ENCODE measurements around the gene TBCK. TPM values are rescaled to one million over a fixed set of nuclear protein-coding genes. Genes with fewer than 3 reads are reported as not detected.

Gene TBCK
- total and polyA plus RNA-seq, 4 donors: 4.9 to 25.5 (median 15.8) TPM

GRCh38 chr4:106010761-106011160 is 305.2 kb downstream of the TBCK start:
- DNase-seq (ENCODE audit: low spot score): no peak
- TF ChIP-seq FOXA1 (IDR thresholded peaks at IDR 0.05): no peak
- no peak for TF ChIP-seq ATF3 (IDR thresholded peaks at IDR 0.05)
- TF ChIP-seq NR2F2 (IDR thresholded peaks at IDR 0.05): no peak
- TF ChIP-seq, protein P1, sequence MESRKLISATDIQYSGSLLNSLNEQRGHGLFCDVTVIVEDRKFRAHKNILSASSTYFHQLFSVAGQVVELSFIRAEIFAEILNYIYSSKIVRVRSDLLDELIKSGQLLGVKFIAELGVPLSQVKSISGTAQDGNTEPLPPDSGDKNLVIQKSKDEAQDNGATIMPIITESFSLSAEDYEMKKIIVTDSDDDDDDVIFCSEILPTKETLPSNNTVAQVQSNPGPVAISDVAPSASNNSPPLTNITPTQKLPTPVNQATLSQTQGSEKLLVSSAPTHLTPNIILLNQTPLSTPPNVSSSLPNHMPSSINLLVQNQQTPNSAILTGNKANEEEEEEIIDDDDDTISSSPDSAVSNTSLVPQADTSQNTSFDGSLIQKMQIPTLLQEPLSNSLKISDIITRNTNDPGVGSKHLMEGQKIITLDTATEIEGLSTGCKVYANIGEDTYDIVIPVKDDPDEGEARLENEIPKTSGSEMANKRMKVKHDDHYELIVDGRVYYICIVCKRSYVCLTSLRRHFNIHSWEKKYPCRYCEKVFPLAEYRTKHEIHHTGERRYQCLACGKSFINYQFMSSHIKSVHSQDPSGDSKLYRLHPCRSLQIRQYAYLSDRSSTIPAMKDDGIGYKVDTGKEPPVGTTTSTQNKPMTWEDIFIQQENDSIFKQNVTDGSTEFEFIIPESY (IDR thresholded peaks at IDR 0.05): no peak
- TF ChIP-seq MAX (IDR thresholded peaks at IDR 0.05): no peak
- TF ChIP-seq HNF4G (IDR thresholded peaks at IDR 0.05): no peak
- TF ChIP-seq EGR1 (IDR thresholded peaks at IDR 0.05; ENCODE audit: low read depth in 2 of 2): no peak
- no peak for TF ChIP-seq RAD21 (IDR thresholded peaks at IDR 0.05)
- no peak for TF ChIP-seq FOXA2 (IDR thresholded peaks at IDR 0.05)
- Histone ChIP-seq H3K4me3 (ENCODE audit: low read depth in 1 of 3, low read length in 3 of 3) (no peak overlapping the region), H3K9ac (ENCODE audit: low read depth in 1 of 2, low read length in 2 of 2) (no peak overlapping the region), H3K27ac (ENCODE audit: low read depth in 1 of 2, low read length in 2 of 2) (no peak overlapping the region), H3K4me1 (ENCODE audit: control insufficient read depth in 4 of 4, insufficient read depth in 4 of 4, low read length in 3 of 4) (no peaks in the 10 kb centered on the region), H3K36me3 (ENCODE audit: control insufficient read depth in 4 of 4, insufficient read depth in 3 of 4, low read depth in 1 of 4, low read length in 3 of 4) (no peaks in the 10 kb centered on the region), H3K27me3 (ENCODE audit: control insufficient read depth in 4 of 4, insufficient read depth in 4 of 4, low read length in 3 of 4) (no peaks in the 10 kb centered on the region), H3K9me3 (ENCODE audit: control insufficient read depth in 4 of 4, low read length in 3 of 4) (peaks cover 2 to 8% (median 5%) of the 10 kb centered on the region in 4 donors)
- WGBS: 86% methylated on average over 2 of the region's 2 CpGs

DNA sequence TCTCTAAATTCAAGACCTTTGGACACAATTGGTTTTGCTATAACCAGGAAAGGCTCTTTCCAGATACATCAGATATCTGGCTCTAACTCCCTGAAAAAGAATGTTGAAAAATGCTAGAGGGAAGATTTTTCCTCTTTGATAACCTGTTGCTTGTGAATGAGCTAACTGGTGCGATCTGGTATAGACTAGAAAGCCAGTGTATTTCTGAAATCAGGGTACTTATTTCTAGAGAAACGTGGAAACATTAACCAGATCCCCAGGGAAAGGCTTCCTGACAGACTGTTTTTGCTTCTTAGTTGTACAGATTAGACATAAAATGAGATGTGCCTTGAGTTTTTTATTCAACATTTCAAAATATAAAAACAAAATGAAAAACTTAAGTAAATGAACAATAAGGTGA is 313.0 kb downstream of the TBCK start:
- H3K9ac ChIP-seq (ENCODE audit: low read depth in 1 of 2, low read length in 2 of 2): no peak overlapping the region
- H3K4me1 ChIP-seq (ENCODE audit: control insufficient read depth in 4 of 4, insufficient read depth in 4 of 4, low read length in 3 of 4): no peaks in the 10 kb centered on the region
- no peak overlapping the region for H3K27ac ChIP-seq (ENCODE audit: low read depth in 1 of 2, low read length in 2 of 2)
- H3K27me3 ChIP-seq (ENCODE audit: control insufficient read depth in 4 of 4, insufficient read depth in 4 of 4, low read length in 3 of 4): no peaks in the 10 kb centered on the region
- H3K36me3 ChIP-seq (ENCODE audit: control insufficient read depth in 4 of 4, insufficient read depth in 3 of 4, low read depth in 1 of 4, low read length in 3 of 4): no peaks in the 10 kb centered on the region
- TF ChIP-seq, protein P1 (IDR thresholded peaks at IDR 0.05): no peak
- TF ChIP-seq ATF3 (IDR thresholded peaks at IDR 0.05) (no peak), YY1 (IDR thresholded peaks at IDR 0.05) (no peak), EGR1 (IDR thresholded peaks at IDR 0.05; ENCODE audit: low read depth in 2 of 2) (no peak), FOXA1 (IDR thresholded peaks at IDR 0.05) (no peak), GABPA (IDR thresholded peaks at IDR 0.05 in 1 of 2, conservative IDR thresholded peaks at IDR 0.05 in 1 of 2) (no peak), FOXA2 (IDR thresholded peaks at IDR 0.05) (no peak), HNF4G (IDR thresholded peaks at IDR 0.05) (no peak), MAX (IDR thresholded peaks at IDR 0.05) (no peak), RXRA (IDR thresholded peaks at IDR 0.05) (no peak), JUND (IDR thresholded peaks at IDR 0.05) (no peak), SP1 (IDR thresholded peaks at IDR 0.05) (no peak), HNF4A (conservative IDR thresholded peaks at IDR 0.05) (no peak), NR2F2 (IDR thresholded peaks at IDR 0.05) (no peak), RAD21 (IDR thresholded peaks at IDR 0.05) (no peak), TAF1 (conservative IDR thresholded peaks at IDR 0.05) (no peak)
- TF ChIP-seq, protein P2, sequence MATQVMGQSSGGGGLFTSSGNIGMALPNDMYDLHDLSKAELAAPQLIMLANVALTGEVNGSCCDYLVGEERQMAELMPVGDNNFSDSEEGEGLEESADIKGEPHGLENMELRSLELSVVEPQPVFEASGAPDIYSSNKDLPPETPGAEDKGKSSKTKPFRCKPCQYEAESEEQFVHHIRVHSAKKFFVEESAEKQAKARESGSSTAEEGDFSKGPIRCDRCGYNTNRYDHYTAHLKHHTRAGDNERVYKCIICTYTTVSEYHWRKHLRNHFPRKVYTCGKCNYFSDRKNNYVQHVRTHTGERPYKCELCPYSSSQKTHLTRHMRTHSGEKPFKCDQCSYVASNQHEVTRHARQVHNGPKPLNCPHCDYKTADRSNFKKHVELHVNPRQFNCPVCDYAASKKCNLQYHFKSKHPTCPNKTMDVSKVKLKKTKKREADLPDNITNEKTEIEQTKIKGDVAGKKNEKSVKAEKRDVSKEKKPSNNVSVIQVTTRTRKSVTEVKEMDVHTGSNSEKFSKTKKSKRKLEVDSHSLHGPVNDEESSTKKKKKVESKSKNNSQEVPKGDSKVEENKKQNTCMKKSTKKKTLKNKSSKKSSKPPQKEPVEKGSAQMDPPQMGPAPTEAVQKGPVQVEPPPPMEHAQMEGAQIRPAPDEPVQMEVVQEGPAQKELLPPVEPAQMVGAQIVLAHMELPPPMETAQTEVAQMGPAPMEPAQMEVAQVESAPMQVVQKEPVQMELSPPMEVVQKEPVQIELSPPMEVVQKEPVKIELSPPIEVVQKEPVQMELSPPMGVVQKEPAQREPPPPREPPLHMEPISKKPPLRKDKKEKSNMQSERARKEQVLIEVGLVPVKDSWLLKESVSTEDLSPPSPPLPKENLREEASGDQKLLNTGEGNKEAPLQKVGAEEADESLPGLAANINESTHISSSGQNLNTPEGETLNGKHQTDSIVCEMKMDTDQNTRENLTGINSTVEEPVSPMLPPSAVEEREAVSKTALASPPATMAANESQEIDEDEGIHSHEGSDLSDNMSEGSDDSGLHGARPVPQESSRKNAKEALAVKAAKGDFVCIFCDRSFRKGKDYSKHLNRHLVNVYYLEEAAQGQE (IDR thresholded peaks at IDR 0.05): no peak
- TF ChIP-seq, protein P3, sequence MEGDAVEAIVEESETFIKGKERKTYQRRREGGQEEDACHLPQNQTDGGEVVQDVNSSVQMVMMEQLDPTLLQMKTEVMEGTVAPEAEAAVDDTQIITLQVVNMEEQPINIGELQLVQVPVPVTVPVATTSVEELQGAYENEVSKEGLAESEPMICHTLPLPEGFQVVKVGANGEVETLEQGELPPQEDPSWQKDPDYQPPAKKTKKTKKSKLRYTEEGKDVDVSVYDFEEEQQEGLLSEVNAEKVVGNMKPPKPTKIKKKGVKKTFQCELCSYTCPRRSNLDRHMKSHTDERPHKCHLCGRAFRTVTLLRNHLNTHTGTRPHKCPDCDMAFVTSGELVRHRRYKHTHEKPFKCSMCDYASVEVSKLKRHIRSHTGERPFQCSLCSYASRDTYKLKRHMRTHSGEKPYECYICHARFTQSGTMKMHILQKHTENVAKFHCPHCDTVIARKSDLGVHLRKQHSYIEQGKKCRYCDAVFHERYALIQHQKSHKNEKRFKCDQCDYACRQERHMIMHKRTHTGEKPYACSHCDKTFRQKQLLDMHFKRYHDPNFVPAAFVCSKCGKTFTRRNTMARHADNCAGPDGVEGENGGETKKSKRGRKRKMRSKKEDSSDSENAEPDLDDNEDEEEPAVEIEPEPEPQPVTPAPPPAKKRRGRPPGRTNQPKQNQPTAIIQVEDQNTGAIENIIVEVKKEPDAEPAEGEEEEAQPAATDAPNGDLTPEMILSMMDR (IDR thresholded peaks at IDR 0.05; ENCODE audit: low read depth, low read length, missing input control): no peak
- no peak for DNase-seq (ENCODE audit: low spot score)
- no peaks in the 10 kb centered on the region for H3K9me3 ChIP-seq (ENCODE audit: control insufficient read depth in 4 of 4, low read length in 3 of 4)
- no peak overlapping the region for H3K4me3 ChIP-seq (ENCODE audit: low read depth in 1 of 3, low read length in 3 of 3)
- 60% methylated on average over 2 of the region's 2 CpGs for WGBS

All from liver (tissue), 9 donors.